ENCODE data around the gene RAB7B. TPM values are rescaled to one million over a fixed set of nuclear protein-coding genes. Genes with fewer than 3 reads are reported as not detected.

RAB7B gene
- total RNA-seq, 1 donor from 2014 or later = not detected

DNA sequence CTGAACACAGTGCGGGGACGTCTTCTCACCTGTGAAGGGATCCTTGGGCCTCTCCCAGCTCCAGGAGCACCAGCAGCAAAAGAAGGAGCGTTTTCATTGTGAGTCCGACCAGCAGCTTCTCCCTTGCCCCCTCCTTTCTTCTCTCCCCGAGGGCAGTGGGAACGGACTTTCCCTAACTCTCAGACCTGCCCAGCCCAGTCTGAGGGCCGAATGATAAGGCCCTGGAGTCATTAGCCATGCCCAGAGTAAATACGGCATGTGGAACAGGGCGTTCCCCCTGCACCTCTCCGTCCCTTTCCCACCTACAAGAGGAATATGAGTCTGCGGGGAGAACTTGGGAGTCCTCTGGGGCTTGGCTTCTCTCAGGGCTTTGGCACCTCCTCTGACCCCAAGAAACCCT, 20.5 kb upstream of the RAB7B start, which contains the start of gene CTSE:
Gene CTSE (minus strand): TSS at position 201 of the 400 bp plus-strand sequence. CDS start 104 bp downstream, at position 97.
- DNase-seq (ENCODE audit: low read depth in 2 of 2) = no peak

DNA sequence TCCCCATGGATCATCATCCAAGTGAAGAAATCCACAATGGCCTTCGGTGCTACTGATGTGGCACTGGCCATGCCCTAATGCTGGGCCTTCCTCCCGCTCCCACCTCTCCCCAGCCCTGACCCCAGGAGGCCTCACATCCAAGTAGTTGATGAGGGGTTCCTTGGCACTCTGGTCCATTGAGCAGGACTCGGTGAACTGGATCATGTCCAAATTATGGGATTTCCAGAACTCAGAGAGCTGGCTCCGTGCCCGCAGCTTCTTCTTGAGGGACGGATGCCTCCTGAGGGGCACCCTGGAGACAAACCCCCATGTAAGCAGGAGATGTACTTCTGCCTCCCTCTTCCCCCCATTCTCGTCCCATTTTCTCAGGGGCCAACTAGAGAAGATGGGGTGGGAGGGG, 19.6 kb upstream of the RAB7B start:
- DNase-seq (ENCODE audit: low read depth in 2 of 2) = no peak

DNA sequence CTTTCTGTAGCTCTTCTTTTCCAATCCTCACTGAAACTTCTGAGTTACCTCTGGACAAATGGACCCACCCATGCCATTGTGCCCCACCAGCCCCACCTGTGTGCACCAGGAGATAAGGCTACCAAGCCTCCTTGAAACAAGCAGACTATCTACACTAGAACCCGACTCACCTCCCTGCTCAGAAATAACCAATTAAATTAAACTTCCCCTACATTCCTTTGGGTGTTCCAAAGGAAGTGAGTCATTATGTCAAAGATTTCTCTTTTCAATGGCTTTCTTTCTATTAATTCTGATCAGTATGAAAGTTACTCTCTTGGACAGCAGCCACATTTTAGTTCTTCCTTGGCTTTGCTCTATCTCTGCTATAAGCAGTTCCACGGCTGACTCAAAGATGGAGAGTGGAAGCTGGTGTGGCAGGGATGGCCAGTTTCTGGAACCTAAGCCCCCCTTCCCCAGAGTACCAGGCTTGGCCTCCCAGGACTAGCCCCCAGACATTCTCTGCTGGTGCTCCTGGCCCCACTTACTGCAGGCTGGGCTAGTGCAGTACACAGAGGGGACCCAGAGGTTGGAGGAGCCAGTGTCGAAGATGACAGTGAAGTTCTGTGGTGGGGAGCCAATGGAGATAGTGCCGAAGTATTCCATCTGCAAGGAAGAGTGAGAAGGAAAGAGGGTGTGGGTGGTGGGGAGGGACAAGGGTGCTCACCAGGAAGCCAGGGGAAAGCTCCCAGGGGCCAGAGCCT, 18.6 kb upstream of the RAB7B start:
- DNase-seq (ENCODE audit: low read depth in 2 of 2) = peak in 1 of 2 donors; percentile 22

DNA sequence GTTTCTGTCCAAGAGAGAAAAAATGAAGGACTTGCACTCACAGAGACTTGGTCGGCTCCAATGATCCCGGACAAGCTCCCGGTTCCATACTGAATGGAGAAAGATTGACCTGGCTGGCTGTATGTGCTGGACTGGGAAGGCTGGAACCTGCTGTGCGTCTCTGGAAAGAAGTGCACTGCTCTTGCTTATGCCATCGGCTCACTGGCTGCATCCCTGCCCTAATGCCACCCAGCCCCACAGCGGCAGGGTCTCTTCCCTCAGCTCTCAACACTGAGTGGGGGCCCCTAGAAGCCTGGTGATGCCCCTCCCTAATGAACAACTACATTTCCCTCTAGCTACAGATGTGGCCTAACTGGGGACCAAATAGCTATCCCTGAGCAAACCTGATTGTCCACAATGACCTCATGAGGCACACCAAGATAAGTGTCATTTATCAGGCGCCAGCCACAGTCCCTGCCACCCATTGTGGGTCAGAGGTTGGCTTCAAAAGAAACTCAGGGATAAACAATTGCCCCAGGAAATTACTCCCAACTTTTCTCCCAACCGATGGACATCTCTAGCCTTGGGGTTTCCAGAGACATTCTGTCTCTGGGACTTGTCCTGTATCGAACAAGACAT, 17.9 kb upstream of the RAB7B start:
- DNase-seq (ENCODE audit: low read depth in 2 of 2) = no peak

DNA sequence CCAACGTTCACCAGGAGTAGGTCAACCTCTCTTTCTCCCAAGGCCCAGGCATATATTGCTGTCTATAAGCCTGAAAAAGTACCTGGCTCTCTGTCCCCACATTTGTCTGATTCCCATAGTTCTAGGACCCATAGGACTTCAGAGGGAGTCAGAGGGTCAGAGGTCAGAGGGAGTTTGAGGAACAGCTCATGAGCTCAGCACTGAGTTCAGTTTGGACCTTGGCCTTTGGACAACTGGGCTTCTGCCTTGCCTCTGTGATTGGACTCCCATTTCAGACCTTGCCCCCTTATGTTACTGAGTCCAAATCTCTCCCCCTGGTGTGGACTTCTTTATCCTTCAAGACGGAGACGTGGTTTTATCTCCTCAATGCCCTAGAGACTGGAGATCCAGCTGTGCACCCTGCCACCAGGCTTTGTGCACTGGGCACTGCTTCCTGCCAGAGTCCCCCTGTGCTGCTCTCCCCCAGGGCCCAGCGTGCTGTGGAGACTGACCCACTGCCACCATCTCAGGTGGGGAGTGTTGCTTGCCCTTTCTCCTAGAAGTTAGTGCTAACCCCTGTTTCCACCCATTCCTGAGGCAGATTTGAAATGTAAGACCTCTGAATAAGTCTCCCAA, 17.3 kb upstream of the RAB7B start:
- DNase-seq (ENCODE audit: low read depth in 2 of 2) = no peak

DNA sequence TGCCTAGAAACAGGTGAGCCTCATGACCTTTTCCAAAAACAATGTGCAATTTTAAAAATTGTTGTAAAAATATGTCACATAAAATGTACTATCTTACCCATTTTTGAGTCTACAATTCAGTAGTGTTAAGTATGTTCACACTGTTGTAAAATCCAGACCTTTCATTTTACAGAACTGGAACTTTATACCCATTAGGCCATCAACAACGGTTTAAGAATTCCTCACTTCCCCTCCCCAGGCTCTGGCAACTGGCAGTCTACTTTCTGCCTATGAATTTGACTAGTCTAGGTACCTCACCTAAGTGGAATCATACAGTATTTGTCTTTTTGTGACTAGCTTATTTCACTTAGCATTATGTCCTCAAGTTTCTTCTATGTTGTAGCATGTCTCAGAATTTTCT, 11.9 kb upstream of the RAB7B start:
- no peak for DNase-seq (ENCODE audit: low read depth in 2 of 2)

DNA sequence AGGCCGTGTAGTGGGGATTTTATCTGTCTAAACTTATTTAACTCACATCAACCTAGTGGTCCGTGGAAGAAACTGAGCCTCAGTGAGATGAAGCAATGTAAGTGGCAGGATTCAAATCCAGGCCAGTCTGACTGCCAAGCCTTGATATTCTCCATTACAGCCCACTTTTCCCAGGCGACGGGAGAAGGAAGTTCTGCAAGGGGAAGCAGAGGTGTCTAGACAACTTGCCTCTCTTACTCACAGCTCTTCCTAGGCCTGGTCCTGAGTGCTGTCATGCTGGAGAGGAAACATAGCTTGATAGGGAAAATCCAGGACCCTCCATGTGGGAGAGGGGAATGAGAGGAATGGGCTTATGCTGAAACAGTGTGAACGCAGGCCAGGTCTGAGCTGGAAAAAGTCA, 11.4 kb upstream of the RAB7B start:
- DNase-seq (ENCODE audit: low read depth in 2 of 2) = no peak

DNA sequence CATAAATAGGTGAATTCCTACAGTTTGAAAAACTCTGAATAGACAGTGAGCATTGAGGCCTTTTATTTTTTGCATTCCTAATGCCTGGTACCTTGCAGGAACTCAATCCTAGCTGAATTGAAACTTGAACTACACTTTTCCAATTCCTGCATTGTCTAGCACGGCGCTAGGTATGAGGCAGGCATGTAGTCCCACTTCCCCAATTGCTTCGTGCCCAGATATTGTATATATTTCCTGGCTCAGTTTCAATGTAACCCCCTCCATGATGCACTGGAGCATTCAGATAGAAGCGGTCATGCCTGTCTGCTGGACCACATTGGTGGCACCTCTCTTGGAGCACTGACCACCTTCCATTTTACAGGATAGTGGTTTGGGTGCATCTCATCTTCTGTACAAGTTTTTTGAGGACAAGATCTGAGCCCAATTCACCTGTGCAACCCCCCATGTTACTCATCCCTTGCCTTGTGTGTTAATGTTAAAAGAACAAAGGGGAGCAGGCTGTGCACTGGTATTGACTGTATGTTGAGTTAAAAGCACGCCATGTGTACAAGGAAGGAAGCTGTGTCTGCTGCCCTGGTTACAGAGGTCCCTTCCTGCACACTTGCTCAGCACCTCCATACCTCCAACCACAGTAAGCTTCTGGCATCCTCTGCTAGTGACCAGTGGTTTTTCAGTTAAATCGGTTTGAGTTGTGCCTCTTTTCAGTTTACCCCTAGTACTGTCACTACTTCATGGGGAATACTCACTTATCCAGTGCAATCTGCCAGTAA, 10.0 kb upstream of the RAB7B start:
- peak in 1 of 2 donors; percentile 60 for DNase-seq (ENCODE audit: low read depth in 2 of 2)

DNA sequence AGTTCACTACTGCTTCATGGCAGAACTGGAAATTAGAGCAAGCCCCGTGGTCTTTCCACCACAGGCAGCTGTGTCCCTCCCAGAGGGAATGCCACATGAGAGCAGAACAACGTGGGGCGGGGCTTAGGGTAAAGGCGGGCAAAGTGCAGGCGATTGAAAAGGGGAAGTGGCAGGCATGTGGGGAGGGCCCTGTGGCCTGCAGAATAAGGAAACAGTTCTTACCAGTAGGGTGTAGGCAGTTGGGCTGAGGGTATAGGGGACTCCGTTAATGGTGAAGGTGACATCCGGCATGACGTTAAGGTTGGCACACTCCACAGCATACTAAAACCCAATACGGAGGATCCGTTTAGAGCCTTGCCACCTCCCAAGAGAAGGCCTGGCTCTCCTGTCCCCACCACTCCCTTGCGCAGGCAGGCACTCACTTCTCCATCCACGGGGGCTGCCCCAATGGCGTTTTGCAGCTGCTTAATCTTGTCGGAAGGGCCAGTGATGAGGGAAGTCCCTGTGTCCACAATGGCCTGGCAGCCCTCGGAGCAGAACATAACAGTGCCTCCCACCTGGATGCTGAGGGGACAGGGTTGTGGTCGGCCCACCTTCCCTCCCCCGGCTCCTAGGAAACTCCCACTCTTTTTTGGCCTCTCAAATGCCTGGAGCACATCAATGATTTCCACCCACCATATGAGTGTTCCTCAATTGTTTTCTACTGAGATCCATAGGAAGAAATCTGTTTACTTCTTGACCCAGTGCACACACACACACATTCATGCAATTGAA, 9.1 kb upstream of the RAB7B start:
- DNase-seq (ENCODE audit: low read depth in 2 of 2) = no peak

DNA sequence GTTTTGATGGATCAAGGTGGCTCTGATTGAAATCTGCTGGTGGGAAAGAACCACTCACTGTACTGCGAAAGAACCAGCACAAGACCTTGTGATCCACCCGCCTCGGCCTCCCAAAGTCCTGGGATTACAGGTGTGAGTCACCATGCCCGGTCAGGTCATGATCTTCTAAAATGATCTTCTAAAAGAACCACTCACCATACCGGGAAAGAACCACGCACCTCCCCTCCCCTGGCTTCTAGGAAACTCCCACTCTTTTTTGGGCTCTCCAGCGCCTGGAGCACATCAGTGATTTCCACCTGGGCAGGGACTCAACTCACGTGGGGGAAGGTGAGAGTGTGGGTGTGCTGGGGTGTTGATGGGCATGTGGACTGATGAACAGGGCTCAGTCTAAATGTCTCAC, 7.9 kb upstream of the RAB7B start:
- DNase-seq (ENCODE audit: low read depth in 2 of 2) = no peak

DNA sequence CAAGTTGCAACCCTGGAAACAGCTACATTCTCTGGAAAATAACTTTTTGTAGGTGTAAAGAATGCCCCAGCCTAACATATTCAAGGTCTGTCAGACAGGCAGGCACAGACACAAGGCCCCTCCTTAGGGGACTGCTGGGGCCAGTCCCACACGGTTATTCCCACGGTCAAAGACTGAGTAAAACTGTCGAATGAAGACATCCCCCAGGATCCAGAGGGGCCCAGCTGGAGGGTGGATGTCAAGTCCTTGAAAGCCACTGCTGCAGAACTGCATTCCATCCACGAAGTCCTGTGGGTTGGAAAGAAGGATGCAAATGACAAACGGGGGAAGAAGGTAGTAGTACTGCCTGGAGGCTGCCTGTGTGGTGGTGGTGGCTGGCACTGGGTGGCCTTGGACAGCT, 6.9 kb upstream of the RAB7B start:
- DNase-seq (ENCODE audit: low read depth in 2 of 2) = no peak

DNA sequence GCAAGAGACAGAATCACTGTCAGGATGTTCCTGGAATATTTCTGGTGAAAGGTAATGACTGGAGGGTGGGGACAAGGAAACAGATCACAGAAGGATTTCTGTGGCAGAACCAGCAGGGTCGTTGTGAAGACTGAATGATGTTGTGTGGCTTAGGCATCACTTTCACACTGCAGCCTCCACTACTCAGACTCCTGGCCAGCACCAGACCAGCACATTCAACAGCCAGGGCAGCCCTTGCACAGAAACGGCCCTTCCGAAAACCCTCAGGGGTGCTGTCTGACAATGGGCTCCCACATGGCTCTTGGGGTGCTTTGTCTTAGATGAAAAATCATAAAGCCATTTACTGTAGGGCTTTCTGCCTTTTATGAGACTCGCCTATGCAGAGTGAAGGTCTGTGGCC, 3.8 kb upstream of the RAB7B start:
- DNase-seq (ENCODE audit: low read depth in 2 of 2) = no peak

DNA sequence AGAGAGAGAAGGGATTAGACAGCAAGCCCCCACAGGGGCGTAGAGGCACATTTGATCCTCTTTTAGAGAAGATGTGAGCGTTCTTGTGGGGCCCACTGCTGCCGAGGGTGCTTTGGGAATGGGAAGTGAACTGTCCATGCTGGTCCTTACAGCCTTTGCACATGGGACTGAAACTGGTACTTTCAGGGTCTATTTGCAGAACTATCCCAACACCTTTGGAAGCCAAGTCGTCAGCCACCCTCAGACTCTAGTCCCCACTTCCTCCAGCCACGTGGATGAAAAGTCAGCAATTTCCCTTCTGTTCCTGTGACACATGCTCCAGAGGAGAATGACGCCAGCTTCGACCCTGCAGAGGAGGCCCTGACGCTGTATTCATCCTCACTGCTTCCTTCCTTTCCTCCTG, 2.6 kb upstream of the RAB7B start:
- peak in 1 of 2 donors; percentile 24 for DNase-seq (ENCODE audit: low read depth in 2 of 2)

DNA sequence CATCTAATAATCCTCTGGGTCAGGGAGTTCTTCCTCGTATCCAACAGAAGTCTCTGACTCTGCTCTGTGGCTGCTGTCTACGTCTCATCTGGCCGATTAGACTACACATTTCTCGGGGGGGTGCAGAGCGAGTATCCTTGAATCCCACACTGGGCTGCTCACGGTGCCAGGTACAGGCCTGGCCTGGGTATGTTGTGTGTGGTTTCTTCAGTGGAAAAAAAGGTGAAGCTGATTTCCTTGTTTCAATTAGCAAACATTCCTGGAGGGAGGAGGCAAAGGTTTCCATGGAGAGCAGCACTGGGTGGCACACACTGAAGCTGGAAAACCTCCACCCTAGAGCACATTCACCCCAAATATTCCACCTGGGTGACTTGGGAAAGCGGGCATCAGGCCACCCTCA, 2.0 kb upstream of the RAB7B start:
- no peak for DNase-seq (ENCODE audit: low read depth in 2 of 2)

DNA sequence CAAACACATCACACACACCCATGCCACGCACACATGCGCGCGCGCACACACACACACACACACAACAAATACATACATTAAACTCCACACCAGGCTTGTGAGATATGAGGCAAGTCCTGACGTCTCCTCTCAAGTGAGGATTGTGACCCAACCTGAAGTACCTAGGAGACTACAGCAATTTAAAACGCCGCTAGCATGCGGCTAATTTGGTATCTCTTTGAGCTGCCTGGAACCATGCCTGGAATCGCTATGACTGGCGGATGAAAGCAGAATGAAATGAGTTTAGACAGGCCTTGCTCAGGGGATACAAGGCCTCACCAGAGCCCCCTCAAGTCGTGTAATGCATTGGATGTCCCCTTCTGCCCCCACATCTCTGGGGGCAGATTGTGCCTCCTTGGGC, 1.6 kb upstream of the RAB7B start:
- DNase-seq (ENCODE audit: low read depth in 2 of 2) = no peak

DNA sequence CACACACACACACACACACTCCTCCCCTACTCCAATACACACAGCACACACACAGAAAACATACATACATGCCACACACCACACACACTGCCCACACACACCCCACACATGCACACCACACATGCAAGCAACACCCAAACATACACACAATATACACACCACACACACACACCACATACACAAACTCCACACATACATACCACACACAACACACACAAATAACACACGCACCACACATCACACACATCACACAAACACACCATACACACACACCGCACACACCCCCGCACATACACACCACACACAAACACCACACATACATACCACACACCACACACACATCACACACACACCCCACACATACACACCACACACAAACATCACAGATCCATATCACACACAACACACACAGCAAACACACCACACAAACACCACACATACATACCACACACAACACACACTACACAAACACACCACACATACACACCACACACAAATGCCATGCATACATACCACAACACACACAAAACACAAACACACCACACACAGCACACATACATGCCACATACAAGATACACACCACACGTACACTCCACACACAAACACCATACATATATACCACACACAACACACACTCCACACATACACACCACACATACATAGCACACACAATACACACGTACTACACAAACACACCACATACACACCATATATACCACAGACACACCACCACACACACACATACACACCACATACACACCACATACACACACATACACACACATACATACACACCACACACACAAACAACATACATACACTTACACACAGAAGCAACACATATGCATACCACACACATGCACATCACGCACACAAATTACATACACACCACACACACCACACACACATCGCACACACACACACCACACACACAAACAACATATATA, 932 bp upstream of the RAB7B start:
- no peak for DNase-seq (ENCODE audit: low read depth in 2 of 2)

DNA sequence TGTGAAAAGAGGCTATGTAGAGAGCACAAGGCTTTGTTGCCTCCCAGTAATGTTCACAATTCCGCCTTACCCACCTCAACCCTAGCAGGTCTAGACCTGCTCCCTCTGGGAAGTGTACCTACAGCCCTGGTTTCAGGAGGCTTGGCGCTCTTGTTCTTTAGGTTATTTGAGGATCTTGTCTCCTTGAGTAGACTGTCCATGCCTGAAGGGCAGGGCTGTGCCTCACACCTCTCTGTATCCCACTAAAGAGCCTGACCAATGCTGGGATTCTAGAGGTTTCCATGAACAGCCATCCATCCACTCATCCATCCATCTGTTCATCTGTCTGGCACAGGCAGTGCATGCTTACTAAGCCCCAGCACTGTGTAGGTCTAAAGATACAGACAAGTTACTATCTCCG, 1.0 kb downstream of the RAB7B start:
- DNase-seq (ENCODE audit: low read depth in 2 of 2) = no peak

DNA sequence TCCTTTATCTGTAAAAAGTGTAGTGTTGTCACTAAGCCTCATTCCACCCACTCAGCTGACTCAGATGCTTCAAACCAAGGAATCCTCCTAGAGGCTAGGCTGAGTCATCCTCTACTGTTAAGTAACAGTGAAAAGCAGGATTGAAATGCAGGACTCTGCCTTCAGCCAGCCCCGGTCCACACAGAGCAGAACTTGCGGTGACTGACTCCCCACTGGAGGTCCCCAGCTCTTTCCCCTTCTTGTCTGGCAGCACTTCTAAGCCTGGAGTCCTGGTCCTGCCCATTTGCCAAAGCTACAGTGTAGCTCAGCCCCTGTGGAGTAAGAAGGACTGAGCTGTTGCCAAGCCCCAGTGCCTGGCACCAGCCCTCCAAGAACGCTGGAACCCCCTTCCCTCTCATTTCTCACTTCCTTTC, 1.7 kb downstream of the RAB7B start:
- DNase-seq (ENCODE audit: low read depth in 2 of 2) = peak in 1 of 2 donors; percentile 75

DNA sequence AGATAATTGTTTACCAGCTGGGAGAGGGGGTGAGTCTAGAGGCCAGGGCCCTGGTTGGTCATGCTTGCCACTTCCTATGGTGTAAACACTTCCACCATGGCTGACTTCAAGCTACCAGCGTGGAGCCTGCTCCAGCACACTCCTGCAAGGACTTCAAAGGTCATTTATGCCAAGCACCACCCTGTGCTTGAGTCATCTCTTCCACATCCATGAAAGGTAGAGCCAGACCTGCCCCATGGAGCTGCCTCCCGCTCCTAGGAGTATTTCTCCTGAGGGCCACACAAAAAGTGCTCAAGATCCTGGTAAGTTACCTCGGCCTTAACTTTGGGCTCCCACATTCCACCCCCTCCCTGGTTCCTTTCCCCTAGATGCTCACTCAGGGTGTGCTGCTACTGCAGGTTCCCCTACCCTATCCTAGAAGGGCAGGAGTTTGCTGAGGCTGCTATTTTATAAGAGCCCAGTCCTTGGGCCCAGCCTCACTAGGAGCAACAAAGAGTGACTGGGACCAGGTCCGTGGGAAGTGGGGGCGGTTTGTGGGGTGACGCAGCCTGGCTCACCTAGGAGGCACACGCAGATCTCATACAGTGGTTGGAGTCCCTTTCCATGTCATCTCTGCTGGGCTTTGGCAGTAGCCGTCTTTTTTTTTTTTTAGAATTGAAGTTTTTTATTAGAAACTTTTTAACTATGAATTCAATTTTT, 2.4 kb downstream of the RAB7B start:
- no peak for DNase-seq (ENCODE audit: low read depth in 2 of 2)

Data from lung microvascular endothelial cell (primary cell).